IMR-90 (cell line): ENCODE results near the gene TEX35. TPM values are rescaled to one million over a fixed set of nuclear protein-coding genes. Genes with fewer than 3 reads are reported as not detected.

ENCODE experiments used
- ATAC-seq: fragments of 200-7000 bp; cut with Tn5 transposase; 2 replicates; pipeline ENCODE4 v1.9.1; 2020; ENCODE audit warnings: low read depth, mild to moderate bottlenecking, moderate library complexity
- BruUV-seq: library from RNA; stranded (reverse); fragments of 400-500 nt; replicated peaks from 2 replicates; lab custom pipeline; 2021; lab: Mats Ljungman, UMichigan
- CTCF ChIA-PET: fragments of 300-600 bp; formaldehyde crosslinking; extraction: SDS; loops from one replicate; lab custom pipeline; 2021; ENCODE audit warnings: antibody characterized with exemption; lab: Yijun Ruan, JAX
- POLR2A ChIA-PET: fragments of 300-600 bp; sonication (Branson Sonifier 250); formaldehyde crosslinking; loops from one replicate; lab custom pipeline; 2022; ENCODE audit warnings: antibody characterized with exemption; ENCODE audit not compliant: unreplicated experiment; lab: Charles Lee
- DNase-seq: peaks from one replicate; pipeline ENCODE4 v3.0.0; 2013
- H2AFZ ChIP-seq: replicated peaks from 2 replicates; pipeline ENCODE3; 2013; ENCODE audit warnings: low read length, mild to moderate bottlenecking; ENCODE audit not compliant: poor library complexity
- H2AK5ac ChIP-seq: 2 replicates; pipeline ENCODE4 v1.6.1; 2013; ENCODE audit warnings: low read depth, low read length, inconsistent platforms
- H2AK9ac ChIP-seq: replicated peaks from 2 replicates; pipeline ENCODE3; 2013; ENCODE audit warnings: mild to moderate bottlenecking, low read depth, low read length, moderate library complexity; ENCODE audit not compliant: poor library complexity
- H2BK120ac ChIP-seq: 2 replicates; pipeline ENCODE4 v1.6.1; 2013; ENCODE audit warnings: low read depth, low read length, inconsistent platforms
- H2BK15ac ChIP-seq: 3 replicates; pipeline ENCODE4 v1.6.1; 2013; ENCODE audit warnings: low read depth, low read length, inconsistent platforms
- H2BK20ac ChIP-seq: 2 replicates; pipeline ENCODE4 v1.6.1; 2013; ENCODE audit warnings: low read depth, mild to moderate bottlenecking, inconsistent platforms, low read length, moderate library complexity
- H2BK5ac ChIP-seq: 2 replicates; pipeline ENCODE4 v1.6.1; 2013; ENCODE audit warnings: mild to moderate bottlenecking, low read depth, low read length, inconsistent platforms; ENCODE audit not compliant: poor library complexity, severe bottlenecking
- H3K14ac ChIP-seq: replicated peaks from 2 replicates; pipeline ENCODE4 v1.6.1; 2013; ENCODE audit warnings: low read depth, low read length, inconsistent platforms
- H3K18ac ChIP-seq: 2 replicates; pipeline ENCODE4 v1.6.1; 2013; ENCODE audit warnings: low read depth, low read length, control low read depth
- H3K23ac ChIP-seq: 2 replicates; pipeline ENCODE4 v1.6.1; 2013; ENCODE audit warnings: low read depth, low read length, inconsistent platforms
- H3K27ac ChIP-seq: 2 replicates; pipeline ENCODE4 v1.5.1; 2013; ENCODE audit warnings: mild to moderate bottlenecking, control low read depth, low read length; ENCODE audit not compliant: insufficient read depth
- H3K27me3 ChIP-seq: 2 replicates; pipeline ENCODE4 v1.6.1; 2013; ENCODE audit warnings: low read length; ENCODE audit not compliant: control insufficient read depth, insufficient read depth
- H3K36me3 ChIP-seq: 2 replicates; pipeline ENCODE4 v1.6.1; 2013; ENCODE audit warnings: low read length, mixed read lengths; ENCODE audit not compliant: control insufficient read depth, insufficient read depth
- H3K4ac ChIP-seq: 2 replicates; pipeline ENCODE4 v1.6.1; 2013; ENCODE audit warnings: low read depth, low read length, inconsistent platforms
- H3K4me1 ChIP-seq: 2 replicates; pipeline ENCODE4 v1.6.1; 2013; ENCODE audit warnings: low read length, mixed read lengths; ENCODE audit not compliant: control insufficient read depth, insufficient read depth
- H3K4me2 ChIP-seq: 2 replicates; pipeline ENCODE4 v1.6.1; 2013; ENCODE audit warnings: low read depth, mild to moderate bottlenecking, control low read depth, low read length, moderate library complexity
- H3K4me3 ChIP-seq: 2 replicates; pipeline ENCODE4 v1.5.1; 2013; ENCODE audit warnings: low read depth, mild to moderate bottlenecking, control low read depth, low read length, moderate library complexity; ENCODE audit not compliant: insufficient read depth
- H3K56ac ChIP-seq: 2 replicates; pipeline ENCODE4 v1.6.1; 2013; ENCODE audit warnings: low read length, inconsistent platforms; ENCODE audit not compliant: insufficient read depth; ENCODE audit errors: extremely low read depth
- H3K79me1 ChIP-seq, 2 experiments: 2 replicates each; pipeline ENCODE4 v1.6.1; 2013; ENCODE audit warnings: low read length in 2 of 2, inconsistent platforms in 1 of 2, low read depth in 1 of 2
- H3K9ac ChIP-seq: 2 replicates; pipeline ENCODE4 v1.6.1; 2013; ENCODE audit warnings: low read depth, low read length, control low read depth
- H3K9me1 ChIP-seq: 2 replicates; pipeline ENCODE4 v1.6.1; 2013; ENCODE audit warnings: low read length, inconsistent platforms; ENCODE audit not compliant: insufficient read depth
- H3K9me3 ChIP-seq: 2 replicates; pipeline ENCODE4 v1.6.1; 2013; ENCODE audit warnings: low read length; ENCODE audit not compliant: control insufficient read depth, insufficient read depth
- H4K20me1 ChIP-seq: 2 replicates; pipeline ENCODE4 v1.6.1; 2013; ENCODE audit warnings: low read length, inconsistent platforms; ENCODE audit not compliant: insufficient read depth
- H4K5ac ChIP-seq: 2 replicates; pipeline ENCODE4 v1.6.1; 2013; ENCODE audit warnings: mild to moderate bottlenecking, low read depth, low read length, control low read depth
- H4K8ac ChIP-seq, 2 experiments: 2 replicates each; pipeline ENCODE4 v1.6.1; 2013; ENCODE audit warnings: low read depth in 2 of 2, low read length in 2 of 2, control low read depth in 1 of 2, inconsistent platforms in 1 of 2
- H4K91ac ChIP-seq: 2 replicates; pipeline ENCODE4 v1.6.1; 2013; ENCODE audit warnings: low read depth, low read length, inconsistent platforms; ENCODE audit not compliant: insufficient read depth
- BHLHE40 ChIP-seq: fragments of 150-350 bp; IDR thresholded peaks from 2 replicates; pipeline ENCODE4 v1.6.1; 2016; ENCODE audit warnings: mild to moderate bottlenecking, low read depth, low read length
- CEBPB ChIP-seq: IDR thresholded peaks from 2 replicates; pipeline ENCODE4 v1.6.1; 2012; ENCODE audit warnings: low read depth, low read length, improper control_type of control experiment
- CHD1 ChIP-seq: IDR thresholded peaks from 2 replicates; pipeline ENCODE4 v1.6.1; 2012; ENCODE audit warnings: low read depth, low read length, improper control_type of control experiment
- FOS ChIP-seq: fragments of 150-350 bp; IDR thresholded peaks from 2 replicates; pipeline ENCODE4 v1.6.1; 2016; ENCODE audit warnings: low read depth, low read length
- MAFK ChIP-seq: IDR thresholded peaks from 2 replicates; pipeline ENCODE4 v1.6.1; 2012; ENCODE audit warnings: low read depth, low read length, improper control_type of control experiment
- MAZ ChIP-seq: IDR thresholded peaks from 2 replicates; pipeline ENCODE4 v1.6.1; 2012; ENCODE audit warnings: low read depth, mild to moderate bottlenecking, low read length, improper control_type of control experiment, moderate library complexity, borderline replicate concordance
- MXI1 ChIP-seq: IDR thresholded peaks from 2 replicates; pipeline ENCODE4 v1.6.1; 2012; ENCODE audit warnings: low read depth, mild to moderate bottlenecking, low read length, moderate library complexity, borderline replicate concordance
- NFE2L2 ChIP-seq: fragments of 150-350 bp; IDR thresholded peaks from 2 replicates; pipeline ENCODE4 v1.6.1; 2016; ENCODE audit warnings: low read depth, mild to moderate bottlenecking, low read length
- POLR2A ChIP-seq: IDR thresholded peaks from 2 replicates; pipeline ENCODE4 v1.6.1; 2012; ENCODE audit warnings: mild to moderate bottlenecking, low read depth, low read length
- RAD21 ChIP-seq: IDR thresholded peaks from 2 replicates; pipeline ENCODE4 v1.6.1; 2012; ENCODE audit warnings: low read length, improper control_type of control experiment
- RCOR1 ChIP-seq: IDR thresholded peaks from 2 replicates; pipeline ENCODE4 v1.6.1; 2012; ENCODE audit warnings: mild to moderate bottlenecking, low read length, improper control_type of control experiment; ENCODE audit not compliant: insufficient replicate concordance
- RFX5 ChIP-seq: IDR thresholded peaks from 2 replicates; pipeline ENCODE4 v1.8.0; 2012; ENCODE audit warnings: low read depth, mild to moderate bottlenecking, low read length, moderate library complexity
- SMC3 ChIP-seq: fragments of 150-350 bp; IDR thresholded peaks from 2 replicates; pipeline ENCODE4 v1.6.1; 2016; ENCODE audit warnings: low read depth, mild to moderate bottlenecking, antibody characterized with exemption, low read length, moderate library complexity
- WGBS, 2 experiments: methylation state at CpG; one replicate each; pipeline versions ENCODE4 v1.1.5 to v1.1.7; 2013; ENCODE audit warnings: missing lambda C conversion rate in 2 of 2; ENCODE audit not compliant: insufficient read length in 1 of 2; ENCODE audit errors: extremely low coverage in 2 of 2; 5-methylcytosine and 5-hydroxymethylcytosine counted together
- dilution Hi-C: fragments of 300-500 bp; cut with HindIII; formaldehyde crosslinking; loops from one replicate; pipeline ENCODE4 v1.14.3; 2018; ENCODE audit warnings: low sequenced_read_pairs; ENCODE audit not compliant: unreplicated experiment
- in situ Hi-C: fragments of 300-500 bp; cut with MboI; formaldehyde crosslinking; loops from 3 replicates; pipeline ENCODE4 v1.14.3; 2019; ENCODE audit warnings: low sequenced_read_pairs, inconsistent platforms, mixed read lengths
- intact Hi-C: fragments of 100-400 bp; cut with micrococcal nuclease; formaldehyde crosslinking; loops from 2 replicates; pipeline ENCODE4 v1.10.0; 2022
- polyA plus RNA-seq, 3 experiments: library from polyadenylated mRNA; depleted of rRNA; stranded (reverse); fragments of >200 nt; gene quantifications; 2 replicates each; pipeline ENCODE4 v1.2.3, GENCODE V29; 2012; ENCODE audit warnings: low replicate concordance in 1 of 3
- total RNA-seq: library from RNA; depleted of rRNA; stranded (reverse); fragments of >200 nt; gene quantifications from 2 replicates; pipeline ENCODE4 v1.2.3, GENCODE V29; 2012
- TF ChIP-seq, protein P1 (sequence below): fragments of 150-350 bp; IDR thresholded peaks from 2 replicates; pipeline ENCODE4 v1.6.1; 2017; ENCODE audit warnings: mild to moderate bottlenecking, antibody characterized with exemption, low read length, low read depth
- TF ChIP-seq, protein P2 (sequence below): conservative IDR thresholded peaks from 2 replicates; pipeline ENCODE4 v1.5.1; 2012; ENCODE audit warnings: mild to moderate bottlenecking, low read depth, low read length, improper control_type of control experiment
- TF ChIP-seq, protein P3 (sequence below): fragments of 150-350 bp; IDR thresholded peaks from 2 replicates; pipeline ENCODE4 v1.6.1; 2016; ENCODE audit warnings: low read depth, mild to moderate bottlenecking, low read length, moderate library complexity, borderline replicate concordance

TEX35 gene
- total and polyA plus RNA-seq, 2 of the 4 experiments (the other 2 are of a cell fraction) = 0.05 TPM; not detected in 1

- Histone ChIP-seq H2AFZ (no peak overlapping the region), H3K23ac (no peak overlapping the region), H3K4ac (no peak overlapping the region), H3K9ac (no peak overlapping the region), H3K36me3 (no peaks in the 10 kb centered on the region), H3K79me1 (no peaks in the 10 kb centered on the region), H2BK15ac (no peak overlapping the region), H2BK5ac (no peak overlapping the region), H3K4me2 (no peak overlapping the region), H2BK120ac (no peak overlapping the region), H3K56ac (no peak overlapping the region), H3K4me1 (no peaks in the 10 kb centered on the region; the same call in 1 of the 2 replicates), H3K27ac (no peak overlapping the region), H4K91ac (no peak overlapping the region), H3K9me1 (peaks cover 4% of the 10 kb centered on the region; the same call in 1 of the 2 replicates), H4K20me1 (no peaks in the 10 kb centered on the region), H3K4me3 (no peak overlapping the region), H2BK20ac (no peak overlapping the region), H2AK9ac (no peak overlapping the region), H4K8ac (no peak overlapping the region), H3K14ac (no peak overlapping the region), H2AK5ac (no peak overlapping the region), H4K5ac (no peak overlapping the region), H3K18ac (no peak overlapping the region), H3K27me3 (peaks cover 5% of the 10 kb centered on the region; the same call in 1 of the 2 replicates), H3K9me3 (no peaks in the 10 kb centered on the region)
- ChIA-PET CTCF (interaction anchor here (1.1 to 2.7 kb wide), 2 partner anchors 206 to 496 kb away, joined by 3 to 7 read pairs; no protein-coding TSS in a partner anchor), POLR2A (no interaction called here)
- BruUV-seq = no TSS peak
- in situ Hi-C loops (loop anchor here (10.0 kb wide), 1 partner anchor 201 kb away; no protein-coding TSS in a partner anchor), intact Hi-C loops (loop anchor here (10.0 kb wide), 1 partner anchor 481 kb away; no protein-coding TSS in a partner anchor), dilution Hi-C loops (no loop called here)
- ATAC-seq = no peak
- WGBS, 2 experiments = no CpG with 5 or more reads among the region's 6 CpGs
- DNase-seq = no peak
- TF ChIP-seq NFE2L2 (no peak), MAZ (no peak), POLR2A (no peak), MAFK (no peak), RAD21 (no peak), MXI1 (no peak), CEBPB (no peak), FOS (no peak), RFX5 (no peak), SMC3 (no peak), CHD1 (no peak), BHLHE40 (no peak), RCOR1 (no peak)
- TF ChIP-seq, protein P1, sequence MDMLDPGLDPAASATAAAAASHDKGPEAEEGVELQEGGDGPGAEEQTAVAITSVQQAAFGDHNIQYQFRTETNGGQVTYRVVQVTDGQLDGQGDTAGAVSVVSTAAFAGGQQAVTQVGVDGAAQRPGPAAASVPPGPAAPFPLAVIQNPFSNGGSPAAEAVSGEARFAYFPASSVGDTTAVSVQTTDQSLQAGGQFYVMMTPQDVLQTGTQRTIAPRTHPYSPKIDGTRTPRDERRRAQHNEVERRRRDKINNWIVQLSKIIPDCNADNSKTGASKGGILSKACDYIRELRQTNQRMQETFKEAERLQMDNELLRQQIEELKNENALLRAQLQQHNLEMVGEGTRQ = no peak
- TF ChIP-seq, protein P2, sequence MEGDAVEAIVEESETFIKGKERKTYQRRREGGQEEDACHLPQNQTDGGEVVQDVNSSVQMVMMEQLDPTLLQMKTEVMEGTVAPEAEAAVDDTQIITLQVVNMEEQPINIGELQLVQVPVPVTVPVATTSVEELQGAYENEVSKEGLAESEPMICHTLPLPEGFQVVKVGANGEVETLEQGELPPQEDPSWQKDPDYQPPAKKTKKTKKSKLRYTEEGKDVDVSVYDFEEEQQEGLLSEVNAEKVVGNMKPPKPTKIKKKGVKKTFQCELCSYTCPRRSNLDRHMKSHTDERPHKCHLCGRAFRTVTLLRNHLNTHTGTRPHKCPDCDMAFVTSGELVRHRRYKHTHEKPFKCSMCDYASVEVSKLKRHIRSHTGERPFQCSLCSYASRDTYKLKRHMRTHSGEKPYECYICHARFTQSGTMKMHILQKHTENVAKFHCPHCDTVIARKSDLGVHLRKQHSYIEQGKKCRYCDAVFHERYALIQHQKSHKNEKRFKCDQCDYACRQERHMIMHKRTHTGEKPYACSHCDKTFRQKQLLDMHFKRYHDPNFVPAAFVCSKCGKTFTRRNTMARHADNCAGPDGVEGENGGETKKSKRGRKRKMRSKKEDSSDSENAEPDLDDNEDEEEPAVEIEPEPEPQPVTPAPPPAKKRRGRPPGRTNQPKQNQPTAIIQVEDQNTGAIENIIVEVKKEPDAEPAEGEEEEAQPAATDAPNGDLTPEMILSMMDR = no peak
- TF ChIP-seq, protein P3, sequence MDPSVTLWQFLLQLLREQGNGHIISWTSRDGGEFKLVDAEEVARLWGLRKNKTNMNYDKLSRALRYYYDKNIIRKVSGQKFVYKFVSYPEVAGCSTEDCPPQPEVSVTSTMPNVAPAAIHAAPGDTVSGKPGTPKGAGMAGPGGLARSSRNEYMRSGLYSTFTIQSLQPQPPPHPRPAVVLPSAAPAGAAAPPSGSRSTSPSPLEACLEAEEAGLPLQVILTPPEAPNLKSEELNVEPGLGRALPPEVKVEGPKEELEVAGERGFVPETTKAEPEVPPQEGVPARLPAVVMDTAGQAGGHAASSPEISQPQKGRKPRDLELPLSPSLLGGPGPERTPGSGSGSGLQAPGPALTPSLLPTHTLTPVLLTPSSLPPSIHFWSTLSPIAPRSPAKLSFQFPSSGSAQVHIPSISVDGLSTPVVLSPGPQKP = no peak
Observed at GRCh38 chr1:178506177-178506576, 6.7 kb upstream of the TEX35 start.
